ENCODE results near the gene ARHGAP24. TPM values are rescaled to one million over a fixed set of nuclear protein-coding genes. Genes with fewer than 3 reads are reported as not detected.

The ARHGAP24 gene
- polyA plus RNA-seq, 3 donors: 12.5 to 32.0 (median 18.8) TPM

DNA sequence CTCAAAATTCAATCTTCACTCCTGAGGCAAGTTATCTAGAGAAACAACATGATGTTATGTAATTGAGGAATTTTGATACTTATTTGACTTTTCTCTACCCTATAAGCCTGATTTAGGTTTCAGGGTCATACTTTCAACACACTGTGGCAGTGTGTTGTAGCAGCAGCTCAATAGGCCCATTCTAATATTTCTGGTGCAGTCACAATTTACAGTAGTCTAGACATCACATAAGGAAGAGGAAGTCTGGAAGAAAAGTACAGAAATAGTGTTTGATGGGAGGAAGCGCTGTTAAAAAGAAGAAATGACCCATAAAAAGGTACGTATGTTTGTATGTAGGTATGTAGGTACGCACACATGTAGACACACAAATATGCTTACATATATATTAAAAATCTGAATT, 194.3 kb downstream of the ARHGAP24 start:
- no peak overlapping the region for H3K4me3 ChIP-seq (replicated peaks in 1 of 3; ENCODE audit: low read depth in 2 of 3, low read length in 3 of 3)
- Mint-ChIP-seq H3K27ac (peak overlapping the region in 3 of 7 donors; percentile 3 to 51 (median 28)), H3K4me1 (peaks cover 61% of the 10 kb centered on the region), H3K4me3 (no peak overlapping the region), H3K36me3 (peaks cover 5 to 15% of the 10 kb centered on the region in 2 donors), H3K9me3 (peaks cover 6 to 18% (median 9%) of the 10 kb centered on the region in 7 donors), H3K27me3 (ENCODE audit: low read depth in 3 of 3) (peaks cover 0 to 2% (median 0%) of the 10 kb centered on the region in 3 donors)
- peaks cover 27 to 38% of the 10 kb centered on the region in 2 donors for H3K4me1 ChIP-seq (ENCODE audit: control insufficient read depth in 1 of 2, insufficient read depth in 2 of 2, low read length in 2 of 2)
- peak overlapping the region in 1 of 2 donors; percentile 56 for H3K27ac ChIP-seq (ENCODE audit: low read depth in 1 of 2, low read length in 2 of 2)
- no peak overlapping the region for H2AFZ ChIP-seq (ENCODE audit: insufficient read depth, low read depth, low read length, poor library complexity, severe bottlenecking)
- no peaks in the 10 kb centered on the region for H3K79me2 ChIP-seq (ENCODE audit: insufficient read depth, low read length)
- DNase-seq: peak; percentile 29 to 87 (median 32)
- no peaks in the 10 kb centered on the region for H4K20me1 ChIP-seq (ENCODE audit: insufficient read depth, low read length)
- TF ChIP-seq, protein P1, sequence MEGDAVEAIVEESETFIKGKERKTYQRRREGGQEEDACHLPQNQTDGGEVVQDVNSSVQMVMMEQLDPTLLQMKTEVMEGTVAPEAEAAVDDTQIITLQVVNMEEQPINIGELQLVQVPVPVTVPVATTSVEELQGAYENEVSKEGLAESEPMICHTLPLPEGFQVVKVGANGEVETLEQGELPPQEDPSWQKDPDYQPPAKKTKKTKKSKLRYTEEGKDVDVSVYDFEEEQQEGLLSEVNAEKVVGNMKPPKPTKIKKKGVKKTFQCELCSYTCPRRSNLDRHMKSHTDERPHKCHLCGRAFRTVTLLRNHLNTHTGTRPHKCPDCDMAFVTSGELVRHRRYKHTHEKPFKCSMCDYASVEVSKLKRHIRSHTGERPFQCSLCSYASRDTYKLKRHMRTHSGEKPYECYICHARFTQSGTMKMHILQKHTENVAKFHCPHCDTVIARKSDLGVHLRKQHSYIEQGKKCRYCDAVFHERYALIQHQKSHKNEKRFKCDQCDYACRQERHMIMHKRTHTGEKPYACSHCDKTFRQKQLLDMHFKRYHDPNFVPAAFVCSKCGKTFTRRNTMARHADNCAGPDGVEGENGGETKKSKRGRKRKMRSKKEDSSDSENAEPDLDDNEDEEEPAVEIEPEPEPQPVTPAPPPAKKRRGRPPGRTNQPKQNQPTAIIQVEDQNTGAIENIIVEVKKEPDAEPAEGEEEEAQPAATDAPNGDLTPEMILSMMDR (IDR thresholded peaks at IDR 0.05): no peak
- H3K4me2 ChIP-seq (replicated peaks; ENCODE audit: extremely low read depth, low read length, poor library complexity, severe bottlenecking): no peak overlapping the region
- no CpG with 5 or more reads among the region's 3 CpGs for WGBS (ENCODE audit: insufficient coverage)
- peaks cover 0 to 10% of the 10 kb centered on the region in 2 donors for H3K9me3 ChIP-seq (replicated peaks in 1 of 2; ENCODE audit: control insufficient read depth in 1 of 2, insufficient read depth in 1 of 2, low read length in 2 of 2)
- H3K27me3 ChIP-seq (ENCODE audit: control insufficient read depth in 2 of 2, insufficient read depth in 2 of 2, low read length in 2 of 2): no peaks in the 10 kb centered on the region
- H3K36me3 ChIP-seq (replicated peaks in 1 of 2; ENCODE audit: control insufficient read depth in 1 of 2, insufficient read depth in 2 of 2, low read length in 2 of 2): no peaks in the 10 kb centered on the region
- intact Hi-C loops (cut with micrococcal nuclease): no loop called here
- no peak overlapping the region for H3K9ac ChIP-seq (ENCODE audit: insufficient read depth, low read length, poor library complexity, severe bottlenecking)

DNA sequence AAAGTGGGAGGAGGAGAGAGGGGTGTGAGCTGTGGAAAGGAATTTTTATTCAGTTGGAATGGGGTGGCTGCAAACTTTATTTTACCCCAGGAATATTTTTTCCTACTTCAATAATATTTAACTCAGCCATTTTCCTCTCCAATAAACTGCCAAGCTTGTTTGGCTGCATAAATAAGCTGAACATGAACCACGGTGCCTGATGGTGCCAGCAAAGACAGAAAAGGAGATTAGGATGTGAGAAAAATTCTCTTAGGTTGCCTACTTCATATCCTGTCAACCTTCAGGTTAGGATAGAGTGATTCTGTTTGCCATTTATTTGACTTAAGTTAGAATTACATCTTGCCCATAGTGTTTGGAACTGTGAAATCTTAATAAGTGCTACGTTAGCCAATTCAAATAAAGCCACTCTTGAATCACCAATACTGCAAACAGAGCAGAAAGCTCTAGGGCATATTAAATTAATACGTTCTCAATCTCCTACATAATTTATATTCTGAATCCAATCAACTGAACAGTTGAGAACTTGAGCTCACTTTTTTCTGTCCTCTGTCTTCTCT, 195.1 kb downstream of the ARHGAP24 start:
- peaks cover 27 to 38% of the 10 kb centered on the region in 2 donors for H3K4me1 ChIP-seq (ENCODE audit: control insufficient read depth in 1 of 2, insufficient read depth in 2 of 2, low read length in 2 of 2)
- H3K9me3 ChIP-seq (replicated peaks in 1 of 2; ENCODE audit: control insufficient read depth in 1 of 2, insufficient read depth in 1 of 2, low read length in 2 of 2): peaks cover 0 to 10% of the 10 kb centered on the region in 2 donors
- H2AFZ ChIP-seq (ENCODE audit: insufficient read depth, low read depth, low read length, poor library complexity, severe bottlenecking): no peak overlapping the region
- H3K79me2 ChIP-seq (ENCODE audit: insufficient read depth, low read length): no peaks in the 10 kb centered on the region
- peaks cover 0 to 2% (median 0%) of the 10 kb centered on the region in 3 donors for H3K27me3 Mint-ChIP-seq (ENCODE audit: low read depth in 3 of 3)
- no CpG with 5 or more reads among the region's 3 CpGs for WGBS (ENCODE audit: insufficient coverage)
- no peak overlapping the region for H3K4me3 Mint-ChIP-seq
- H3K36me3 Mint-ChIP-seq: peaks cover 10 to 19% of the 10 kb centered on the region in 2 donors
- intact Hi-C loops (cut with micrococcal nuclease): no loop called here
- H3K36me3 ChIP-seq (replicated peaks in 1 of 2; ENCODE audit: control insufficient read depth in 1 of 2, insufficient read depth in 2 of 2, low read length in 2 of 2): no peaks in the 10 kb centered on the region
- peaks cover 58% of the 10 kb centered on the region for H3K4me1 Mint-ChIP-seq
- no peak overlapping the region for H3K9ac ChIP-seq (ENCODE audit: insufficient read depth, low read length, poor library complexity, severe bottlenecking)
- H3K27me3 ChIP-seq (ENCODE audit: control insufficient read depth in 2 of 2, insufficient read depth in 2 of 2, low read length in 2 of 2): no peaks in the 10 kb centered on the region
- no peak overlapping the region for H3K27ac ChIP-seq (ENCODE audit: low read depth in 1 of 2, low read length in 2 of 2)
- H3K9me3 Mint-ChIP-seq: peaks cover 6 to 18% (median 9%) of the 10 kb centered on the region in 7 donors
- H4K20me1 ChIP-seq (ENCODE audit: insufficient read depth, low read length): no peaks in the 10 kb centered on the region
- no peak overlapping the region for H3K4me2 ChIP-seq (replicated peaks; ENCODE audit: extremely low read depth, low read length, poor library complexity, severe bottlenecking)
- H3K4me3 ChIP-seq (replicated peaks in 1 of 3; ENCODE audit: low read depth in 2 of 3, low read length in 3 of 3): no peak overlapping the region
- TF ChIP-seq, protein P1 (IDR thresholded peaks at IDR 0.05): no peak
- peak overlapping the region in 1 of 7 donors; percentile 57 for H3K27ac Mint-ChIP-seq
- DNase-seq: no peak

Data from CD14-positive monocyte (primary cell).